Adrenal gland (tissue), 5 donors: ENCODE results near the gene CD8B2.
"Not testable (repeated sequence)": the region's sequence is repeated elsewhere in the genome, so short reads cannot be mapped to it uniquely, and the experiment has no call there.

Experiments used
- POLR2A ChIP-seq, 2 donors: fragments of 450-650 bp; IDR thresholded peaks; one replicate each; pipeline ENCODE4 v1.6.1; 2017; ENCODE audit warnings: antibody characterized with exemption in 2 of 2, mild to moderate bottlenecking in 2 of 2, moderate library complexity in 1 of 2
- TF ChIP-seq, protein P1 (sequence below), 6 experiments: fragments of 450-650 bp in 4 of 6; fragments of 200-600 bp in 2 of 6; sonication (generic) in 1 of 6; IDR thresholded peaks; 1 replicate in 5 of 6; 2 replicates in 1 of 6; pipeline versions ENCODE4 v1.5.1 to v1.8.0; 2016 to 2021; ENCODE audit warnings: antibody characterized with exemption in 6 of 6, mild to moderate bottlenecking in 2 of 6, moderate library complexity in 1 of 6
- donor health status: DM: no; HTN: no; CAD: no.

DNA sequence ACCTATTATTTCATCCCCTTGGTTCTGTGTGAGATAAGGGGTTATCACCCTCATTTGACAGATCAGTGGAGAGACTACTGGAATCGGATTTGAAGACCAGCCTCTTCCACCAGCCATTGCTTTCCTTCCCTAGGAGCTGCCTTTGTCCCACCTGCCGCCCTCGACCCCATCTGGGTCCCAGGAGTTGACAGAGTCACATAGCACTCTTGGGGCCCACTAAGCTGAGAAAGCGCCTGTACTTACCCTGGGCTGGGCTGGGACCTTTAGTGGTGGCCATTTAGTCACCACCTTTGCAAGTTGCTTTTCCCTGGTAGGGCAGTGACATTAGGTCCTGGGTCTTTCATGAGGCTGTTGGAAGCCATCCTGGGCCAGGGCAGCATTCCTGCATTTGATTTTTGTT lies 17.6 kb downstream of the CD8B2 start:
- not testable (repeated sequence) for TF ChIP-seq POLR2A (IDR thresholded peaks at IDR 0.05)
- TF ChIP-seq, protein P1, sequence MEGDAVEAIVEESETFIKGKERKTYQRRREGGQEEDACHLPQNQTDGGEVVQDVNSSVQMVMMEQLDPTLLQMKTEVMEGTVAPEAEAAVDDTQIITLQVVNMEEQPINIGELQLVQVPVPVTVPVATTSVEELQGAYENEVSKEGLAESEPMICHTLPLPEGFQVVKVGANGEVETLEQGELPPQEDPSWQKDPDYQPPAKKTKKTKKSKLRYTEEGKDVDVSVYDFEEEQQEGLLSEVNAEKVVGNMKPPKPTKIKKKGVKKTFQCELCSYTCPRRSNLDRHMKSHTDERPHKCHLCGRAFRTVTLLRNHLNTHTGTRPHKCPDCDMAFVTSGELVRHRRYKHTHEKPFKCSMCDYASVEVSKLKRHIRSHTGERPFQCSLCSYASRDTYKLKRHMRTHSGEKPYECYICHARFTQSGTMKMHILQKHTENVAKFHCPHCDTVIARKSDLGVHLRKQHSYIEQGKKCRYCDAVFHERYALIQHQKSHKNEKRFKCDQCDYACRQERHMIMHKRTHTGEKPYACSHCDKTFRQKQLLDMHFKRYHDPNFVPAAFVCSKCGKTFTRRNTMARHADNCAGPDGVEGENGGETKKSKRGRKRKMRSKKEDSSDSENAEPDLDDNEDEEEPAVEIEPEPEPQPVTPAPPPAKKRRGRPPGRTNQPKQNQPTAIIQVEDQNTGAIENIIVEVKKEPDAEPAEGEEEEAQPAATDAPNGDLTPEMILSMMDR (IDR thresholded peaks at IDR 0.05), result not testable (repeated sequence)
